ENCODE results near the gene P4HTM.
"Not testable (repeated sequence)": the region's sequence is repeated elsewhere in the genome, so short reads cannot be mapped to it uniquely, and the experiment has no call there.

The P4HTM gene

DNA sequence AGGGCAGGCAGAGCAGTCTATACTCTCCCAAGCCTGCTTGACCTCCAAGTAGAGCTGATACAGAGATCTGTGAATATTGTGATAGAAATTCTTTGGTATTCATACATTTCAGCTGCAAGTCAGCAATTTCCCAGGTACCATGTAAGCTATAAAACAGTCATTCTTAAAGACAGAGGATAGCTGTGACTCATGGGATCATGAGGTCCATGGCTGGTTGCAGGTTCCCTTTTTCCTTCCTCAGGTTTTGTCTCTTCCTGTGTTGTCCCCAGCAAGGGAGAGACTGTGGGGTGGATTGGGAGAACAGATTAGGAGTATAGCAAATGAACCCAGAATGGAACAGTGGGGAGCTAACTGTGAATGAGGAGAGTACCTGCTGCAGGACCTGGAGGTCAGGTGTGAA is 5.4 kb upstream of the P4HTM start:
- no peak for DNase-seq

DNA sequence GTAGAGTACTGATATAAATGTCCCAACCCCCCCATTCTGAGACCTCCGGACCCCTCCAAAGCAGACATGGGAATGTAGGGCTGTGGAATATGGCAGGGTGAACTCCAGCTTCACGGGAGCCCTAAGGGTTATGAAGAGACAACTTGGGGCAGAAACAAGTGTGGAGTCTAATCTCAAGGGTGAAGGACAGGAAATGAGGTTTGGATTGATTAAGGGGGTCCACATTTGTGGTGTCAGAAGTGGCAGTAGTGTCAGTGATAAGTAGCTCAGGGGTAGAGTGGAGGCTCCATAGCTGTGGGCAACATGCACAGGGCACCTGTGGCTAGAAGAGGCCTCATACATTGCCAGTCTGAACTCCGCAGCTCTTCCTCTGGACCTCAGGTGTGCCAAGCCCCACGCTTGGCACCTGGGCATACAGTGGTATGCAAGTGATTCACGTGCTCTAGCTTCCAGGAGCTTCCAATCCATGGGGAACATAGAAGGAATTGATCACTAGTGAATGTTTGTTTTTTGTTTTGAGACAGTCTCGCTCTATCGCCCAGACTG is 4.1 kb upstream of the P4HTM start:
- DNase-seq, result no peak

DNA sequence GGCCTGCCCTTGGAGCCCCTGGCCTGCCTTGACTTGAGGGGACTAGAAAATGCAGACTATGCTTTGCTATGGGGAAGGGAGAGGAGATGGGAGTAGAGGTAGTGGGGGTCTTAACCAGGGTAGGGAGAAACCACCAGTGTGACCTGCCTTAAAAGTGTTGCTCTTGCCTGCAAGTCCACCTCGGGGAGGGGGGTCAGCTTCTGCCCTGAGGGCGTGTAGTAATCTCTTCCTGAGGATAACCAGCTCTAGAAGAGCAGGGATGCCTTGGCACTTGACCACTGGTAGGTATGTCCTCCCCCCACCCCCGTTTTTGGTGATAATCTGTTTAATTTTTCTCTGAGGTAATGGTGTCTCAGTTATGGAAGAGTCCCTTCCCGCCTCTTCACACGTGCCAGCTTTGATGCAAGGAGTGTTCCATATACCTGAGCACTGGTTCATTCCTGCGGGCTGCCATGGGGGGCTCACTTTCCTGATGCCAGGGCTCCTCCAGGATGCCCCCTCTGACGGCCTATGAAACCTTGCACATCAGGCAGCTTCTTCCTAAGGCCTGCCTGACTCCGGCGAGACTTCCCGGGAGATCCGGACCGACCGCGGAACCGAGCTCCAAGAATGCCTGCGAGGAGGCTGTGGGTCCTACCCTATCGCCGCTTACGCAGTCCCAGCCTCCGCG is 780 bp upstream of the P4HTM start:
- no peak for DNase-seq

DNA sequence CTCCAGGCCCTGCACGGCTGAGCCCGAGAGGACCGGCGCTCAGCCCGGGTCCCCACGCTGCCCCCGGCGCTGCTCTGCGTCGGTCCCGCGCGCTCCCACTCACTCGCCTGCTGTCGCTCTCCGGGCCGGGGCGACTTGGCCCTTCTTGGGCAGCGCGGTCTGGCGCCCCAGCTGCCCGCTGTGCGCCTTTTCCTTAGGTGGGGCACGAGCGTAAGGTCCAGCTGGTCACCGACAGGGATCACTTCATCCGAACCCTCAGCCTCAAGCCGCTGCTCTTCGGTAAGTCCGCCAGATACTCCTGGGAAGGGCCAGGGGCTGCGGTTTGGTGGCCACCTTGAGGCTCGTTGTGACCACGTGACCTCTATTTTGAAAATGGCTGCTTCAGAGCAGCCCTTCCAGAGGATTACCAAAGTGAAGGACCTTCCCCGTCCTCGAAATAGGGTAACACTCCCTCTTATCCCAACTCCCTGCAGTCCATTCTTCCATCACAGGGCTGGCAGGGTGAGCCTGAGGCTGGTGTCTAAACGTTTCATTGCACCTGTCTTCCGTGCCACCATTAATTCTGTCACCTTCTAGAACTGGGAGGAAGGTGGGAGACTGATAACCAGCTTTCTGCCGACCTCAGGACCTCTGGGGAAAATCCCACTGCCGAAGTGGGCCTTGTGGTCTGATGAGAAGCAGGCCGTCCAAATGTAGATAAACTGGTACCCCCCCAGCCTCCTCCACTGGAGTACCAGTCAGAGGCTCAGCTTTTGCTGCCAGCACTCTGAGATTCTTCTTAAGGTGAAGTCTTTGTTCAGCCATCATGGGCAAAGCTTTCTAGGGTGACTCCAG is 812 bp downstream of the P4HTM start:
- no peak for DNase-seq

DNA sequence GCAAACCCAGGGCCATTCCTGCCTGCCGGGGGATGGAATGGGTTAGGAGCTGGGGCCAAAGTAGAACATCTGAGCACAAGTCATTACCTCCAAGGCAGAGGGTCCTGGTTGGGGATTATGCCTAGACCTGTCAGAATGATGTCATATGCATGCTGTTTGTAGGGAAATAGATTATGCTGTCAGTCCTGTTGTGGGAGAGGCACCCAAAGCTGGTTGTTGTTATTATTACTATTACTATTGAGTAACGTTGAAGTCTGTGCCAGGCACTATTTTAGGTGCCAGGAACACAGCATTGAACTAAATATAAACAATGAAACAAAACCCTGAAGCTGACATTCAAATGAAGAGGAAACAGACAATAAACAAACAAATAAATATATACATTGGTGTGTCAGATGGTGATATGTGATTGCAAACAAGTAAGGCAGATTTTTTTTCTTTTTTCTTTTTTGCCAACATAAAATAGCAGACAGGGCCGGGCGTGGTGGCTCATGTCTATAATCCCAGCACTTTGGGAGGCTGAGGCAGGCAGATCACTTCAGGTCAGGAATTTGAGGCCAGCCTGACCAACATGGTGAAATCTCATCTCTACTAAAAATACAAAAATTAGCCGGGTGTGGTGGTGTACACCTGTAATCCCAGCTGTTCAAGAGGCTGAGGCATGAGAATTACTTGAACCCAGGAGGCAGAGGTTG is 2.0 kb downstream of the P4HTM start:
- no peak for DNase-seq

DNA sequence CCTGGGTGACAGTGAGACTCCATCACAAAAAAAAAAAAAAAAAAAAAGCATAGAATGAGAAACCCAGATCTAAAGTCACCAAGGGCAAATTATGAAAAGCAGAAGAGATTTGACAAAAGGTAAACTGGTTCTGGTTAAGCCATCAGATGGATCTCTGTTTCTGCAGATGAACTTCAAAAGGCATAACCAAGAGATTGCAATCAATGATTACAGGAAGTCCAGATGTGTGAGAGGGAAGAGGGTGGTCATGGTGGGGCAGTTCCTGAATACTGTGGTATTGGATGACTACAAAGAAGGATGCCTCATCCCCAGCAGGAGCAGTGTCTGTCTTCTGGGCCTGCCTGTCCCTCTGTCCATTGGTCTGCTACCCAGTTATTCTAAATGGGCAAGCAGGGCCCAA is 3.8 kb downstream of the P4HTM start:
- DNase-seq, result no peak

DNA sequence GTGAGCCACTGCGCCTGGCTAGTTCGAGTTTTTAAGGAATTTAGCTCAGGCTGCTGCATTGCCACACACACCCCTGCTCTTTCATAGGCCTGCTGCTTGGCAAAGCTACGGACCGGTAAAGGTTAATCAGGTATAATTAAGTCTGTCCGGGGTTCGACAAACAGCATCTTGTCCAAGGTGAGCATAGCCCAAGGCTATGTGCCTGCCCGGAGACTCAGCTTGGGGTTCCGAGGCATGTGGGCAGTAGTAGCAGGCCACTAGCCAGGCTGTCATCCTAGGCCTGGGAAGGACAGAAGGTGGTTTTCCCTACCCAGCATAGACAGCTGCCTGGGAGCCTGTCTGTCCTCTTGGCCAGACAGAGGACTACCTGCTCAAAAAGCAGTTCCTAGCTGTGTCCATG is 6.6 kb downstream of the P4HTM start:
- no peak for DNase-seq

DNA sequence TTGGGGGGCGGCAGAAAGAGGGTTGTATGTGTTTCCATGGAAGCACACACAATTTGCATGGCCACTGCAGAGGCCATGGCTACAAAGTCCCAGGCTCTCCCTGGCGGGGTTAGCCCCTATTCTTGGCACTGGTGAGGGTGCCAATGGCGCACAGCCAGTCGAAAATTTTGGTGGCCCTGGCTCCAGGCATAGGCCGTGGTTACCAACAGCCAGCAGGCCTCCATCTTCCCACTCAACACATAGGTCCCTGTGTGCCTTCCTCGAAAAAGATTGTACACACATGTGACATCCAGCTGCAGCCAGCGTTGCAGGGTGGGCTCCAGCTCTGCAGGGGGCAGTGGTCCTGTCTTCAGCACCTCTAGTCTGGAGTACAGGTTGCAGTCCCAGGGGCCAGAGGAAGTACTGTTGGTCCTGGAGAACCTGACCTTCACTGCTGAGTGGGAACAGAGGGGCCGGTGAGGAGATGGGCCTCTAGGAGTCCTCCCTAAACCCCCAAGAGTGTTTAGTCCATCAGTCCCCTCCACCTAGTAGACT is 7.1 kb downstream of the P4HTM start:
- DNase-seq, result no peak

DNA sequence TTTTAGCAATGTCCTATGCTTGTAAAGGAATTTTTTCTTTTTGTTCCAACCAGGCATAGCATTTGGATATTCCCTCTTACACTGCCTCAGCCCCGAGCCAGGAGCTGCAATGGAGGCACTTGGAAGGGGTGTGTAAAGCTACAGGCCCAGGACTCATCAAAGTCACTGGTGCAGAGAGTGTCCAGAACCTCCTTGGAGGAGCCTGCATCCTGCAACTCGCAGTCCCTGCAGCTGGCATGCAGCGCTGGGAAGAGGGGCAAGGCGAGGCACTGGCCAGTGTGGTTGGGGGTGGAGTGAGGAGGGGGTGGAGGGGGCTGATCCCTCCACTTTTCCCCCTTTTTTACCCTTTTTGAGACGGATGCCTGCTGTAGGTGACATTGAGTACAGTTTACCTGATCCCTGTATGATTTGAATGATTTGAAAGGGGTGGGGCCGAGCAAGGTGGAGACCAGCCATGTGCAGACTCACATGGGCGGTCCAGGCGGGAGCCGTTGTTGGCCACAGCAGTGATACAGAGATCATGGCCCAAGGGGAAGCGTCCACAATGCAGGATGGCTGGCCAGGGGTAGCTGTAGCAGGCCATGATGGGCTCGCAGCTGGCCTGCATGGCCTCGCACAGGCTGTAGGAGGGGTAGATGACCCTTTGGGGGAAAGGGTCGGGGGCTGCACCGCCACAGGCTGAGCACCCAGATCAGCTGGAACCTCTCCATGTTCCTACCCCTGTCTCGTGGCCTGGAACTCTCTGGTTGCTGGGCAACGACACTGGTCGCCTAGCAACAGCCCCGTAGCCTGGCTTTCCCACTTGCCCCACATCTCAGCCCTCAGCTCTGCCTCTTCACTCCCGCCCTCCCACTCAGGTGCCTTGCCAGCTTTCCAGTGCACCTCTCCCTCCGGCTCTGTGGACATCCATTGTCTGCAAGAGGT is 7.9 kb downstream of the P4HTM start:
- no peak for DNase-seq

DNA sequence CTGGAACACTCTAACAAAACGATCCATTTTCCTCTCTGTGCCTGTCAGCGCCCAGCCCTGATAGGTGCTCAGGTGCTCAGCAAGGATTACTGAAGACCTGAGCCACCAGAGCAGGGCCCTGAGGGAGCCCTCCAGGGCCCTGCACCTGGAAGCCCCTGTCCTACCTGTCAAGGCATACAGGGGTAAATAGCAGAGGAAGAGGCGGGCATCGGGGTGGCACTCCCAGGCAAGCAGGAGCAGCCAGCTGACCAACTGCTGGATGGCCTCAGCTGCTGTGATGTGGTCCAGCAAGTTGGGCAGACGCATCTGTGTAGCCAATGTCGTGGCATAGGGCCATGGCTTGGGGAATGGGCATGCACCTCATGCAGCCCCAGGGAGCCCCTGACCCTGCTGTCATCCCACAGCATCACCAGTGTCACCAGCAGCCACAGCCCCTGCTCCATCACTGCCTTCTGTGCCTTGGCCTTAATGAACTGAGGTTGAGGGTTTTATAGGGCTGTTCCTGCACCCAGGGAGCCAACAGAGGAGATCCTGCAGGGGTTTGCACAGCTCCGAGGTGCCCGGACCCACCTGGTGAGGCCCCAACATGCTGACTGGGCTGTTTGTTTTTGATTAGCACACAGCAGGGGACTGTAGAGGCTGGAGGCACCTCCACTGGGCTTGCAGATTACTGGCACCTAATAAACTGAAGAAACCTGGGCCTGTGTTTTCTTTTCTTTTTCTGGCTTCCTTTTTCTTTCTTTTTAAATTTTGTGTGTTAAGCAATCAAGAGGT is 9.2 kb downstream of the P4HTM start:
- DNase-seq, result no peak

DNA sequence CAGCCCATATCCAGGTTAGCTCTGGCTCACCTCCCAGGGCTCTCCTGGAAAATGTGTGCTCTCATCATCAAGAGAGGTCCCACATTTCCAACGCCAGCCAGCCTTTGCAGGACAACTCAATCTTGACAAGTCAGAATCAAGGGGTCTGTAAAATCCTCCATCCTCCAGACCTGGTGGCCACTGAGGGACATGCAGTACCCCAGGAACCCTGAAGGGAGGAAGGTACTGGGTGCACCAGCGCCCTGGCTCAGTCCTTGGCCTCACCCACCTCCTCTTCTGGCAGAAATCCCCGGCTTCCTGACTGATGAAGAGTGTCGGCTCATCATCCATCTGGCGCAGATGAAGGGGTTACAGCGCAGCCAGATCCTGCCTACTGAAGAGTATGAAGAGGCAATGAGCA is 11.1 kb downstream of the P4HTM start:
- no peak for DNase-seq

DNA sequence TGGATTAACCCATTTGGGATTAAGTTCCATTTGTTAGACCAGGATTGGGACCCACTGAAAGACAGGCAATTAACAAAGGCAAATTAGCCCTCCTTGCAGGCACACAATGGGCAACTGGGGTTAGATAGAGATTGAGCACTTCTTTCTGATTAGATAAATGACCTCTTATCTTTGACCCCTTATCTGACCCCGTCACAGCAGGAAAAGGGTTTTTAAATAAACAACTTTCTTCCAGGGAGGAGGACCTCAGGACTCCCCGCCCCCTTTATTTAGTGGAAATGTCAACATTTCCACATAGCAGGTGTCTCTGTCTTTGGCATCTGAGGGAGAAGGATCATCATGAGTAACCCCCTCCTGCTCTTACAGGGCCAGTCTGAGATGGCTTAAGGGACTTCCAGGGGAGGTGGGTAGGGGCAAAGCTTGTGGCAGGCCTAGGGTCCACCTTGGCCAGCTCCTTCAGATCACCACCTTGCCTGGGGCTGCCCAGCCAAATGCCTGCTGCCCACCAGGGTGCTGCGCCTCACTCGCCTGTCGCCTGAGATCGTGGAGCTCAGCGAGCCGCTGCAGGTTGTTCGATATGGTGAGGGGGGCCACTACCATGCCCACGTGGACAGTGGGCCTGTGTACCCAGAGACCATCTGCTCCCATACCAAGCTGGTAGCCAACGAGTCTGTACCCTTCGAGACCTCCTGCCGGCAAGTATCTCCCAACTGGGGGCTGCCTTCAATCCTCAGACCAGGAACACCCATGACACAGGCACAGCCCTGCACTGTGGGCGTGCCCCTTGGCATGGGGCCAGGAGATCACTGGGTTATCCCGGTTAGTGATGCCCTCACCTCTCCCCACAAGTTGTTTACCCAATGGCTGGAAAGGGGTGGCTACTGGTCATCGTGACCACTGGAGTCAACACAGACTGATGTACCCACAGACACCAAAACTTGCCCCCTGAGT is 14.6 kb downstream of the P4HTM start:
- DNase-seq, result no peak

DNA sequence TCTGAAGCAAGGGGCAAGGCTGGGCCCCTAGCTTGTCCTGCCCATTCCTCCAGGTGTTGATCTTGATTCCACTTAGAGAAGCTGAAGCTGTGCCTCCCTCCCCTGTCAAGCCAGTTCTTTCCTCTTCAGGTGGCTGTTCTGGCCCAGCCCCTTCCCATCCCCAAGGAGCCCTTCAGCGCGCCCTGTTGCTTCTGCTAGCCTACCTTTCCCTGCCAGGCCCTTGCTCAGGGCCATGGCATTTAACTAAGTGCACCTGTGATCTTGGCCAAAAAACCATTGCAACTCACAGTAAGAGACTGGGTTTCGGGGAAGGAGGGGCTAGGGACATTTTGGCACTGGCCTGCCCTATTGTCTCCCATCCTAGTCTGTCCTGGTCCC is 15.3 kb downstream of the P4HTM start:
- no peak for DNase-seq

DNA sequence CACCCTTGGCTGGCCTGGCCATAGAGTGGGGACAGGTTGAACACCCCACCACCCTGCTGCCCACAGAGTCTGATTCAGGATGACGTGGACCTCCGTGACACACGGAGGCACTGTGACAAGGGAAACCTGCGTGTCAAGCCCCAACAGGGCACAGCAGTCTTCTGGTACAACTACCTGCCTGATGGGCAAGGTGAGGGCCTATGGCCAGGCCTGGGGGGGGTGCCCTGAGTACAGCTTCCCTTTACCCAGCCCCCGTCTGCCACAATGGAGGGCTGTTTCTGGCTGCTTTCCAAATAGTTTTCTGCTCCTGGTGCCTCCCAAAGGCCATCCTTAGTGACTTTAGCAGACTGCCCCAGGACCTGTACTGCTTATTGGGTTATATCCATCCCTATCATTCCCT is 16.0 kb downstream of the P4HTM start:
- DNase-seq, result no peak

DNA sequence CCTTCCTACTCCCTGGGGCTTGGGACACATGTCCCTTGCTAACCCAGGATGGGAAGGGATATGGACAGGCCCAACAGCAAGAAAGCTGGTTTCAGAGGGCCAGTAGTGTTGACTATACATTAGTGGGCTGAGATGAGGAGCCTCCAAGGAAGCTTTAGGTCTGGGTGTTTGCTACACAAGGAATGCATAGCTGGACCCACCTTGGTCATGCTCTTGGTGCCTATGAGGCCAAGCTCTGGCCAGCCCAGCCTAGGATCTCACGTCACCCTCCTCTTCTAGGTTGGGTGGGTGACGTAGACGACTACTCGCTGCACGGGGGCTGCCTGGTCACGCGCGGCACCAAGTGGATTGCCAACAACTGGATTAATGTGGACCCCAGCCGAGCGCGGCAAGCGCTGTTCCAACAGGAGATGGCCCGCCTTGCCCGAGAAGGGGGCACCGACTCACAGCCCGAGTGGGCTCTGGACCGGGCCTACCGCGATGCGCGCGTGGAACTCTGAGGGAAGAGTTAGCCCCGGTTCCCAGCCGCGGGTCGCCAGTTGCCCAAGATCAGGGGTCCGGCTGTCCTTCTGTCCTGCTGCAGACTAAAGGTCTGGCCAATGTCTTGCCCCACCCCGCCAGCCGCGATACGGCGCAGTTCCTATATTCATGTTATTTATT is 16.5 kb downstream of the P4HTM start:
- no peak for DNase-seq

DNA sequence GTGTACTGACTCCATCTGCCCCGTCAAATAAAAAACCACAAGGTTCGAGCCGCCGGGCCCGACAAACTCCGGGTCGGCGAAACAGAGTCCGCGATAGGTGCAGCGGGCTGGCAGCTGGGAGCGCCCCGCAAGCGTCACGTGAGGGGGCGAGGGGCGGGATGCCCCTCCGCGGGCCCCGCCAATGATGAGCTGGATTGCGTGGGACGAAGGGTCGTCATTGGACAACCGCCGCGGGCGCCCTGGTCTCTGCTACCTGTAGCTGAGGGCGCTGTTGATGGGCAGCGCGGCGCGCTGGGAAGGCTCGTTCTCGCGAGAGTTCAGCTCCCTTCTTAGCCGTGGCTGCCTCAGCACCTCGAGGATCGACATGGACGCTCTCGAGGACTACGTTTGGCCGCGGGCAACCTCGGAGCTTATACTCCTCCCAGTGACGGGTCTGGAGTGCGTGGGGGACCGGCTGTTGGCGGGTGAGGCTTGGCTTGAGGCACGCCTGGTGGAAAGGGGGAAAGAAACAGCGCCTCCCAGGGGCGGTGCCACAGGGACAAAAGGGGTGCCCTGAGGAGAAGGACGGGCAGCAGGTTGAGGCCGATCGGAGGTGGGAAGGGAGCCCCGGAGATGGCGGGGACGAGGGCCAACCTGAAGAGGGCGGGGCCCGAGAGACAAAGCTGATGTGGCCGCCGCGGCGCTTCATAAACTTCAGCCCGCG is 17.2 kb downstream of the P4HTM start, which contains the start of gene WDR6:
Gene WDR6 (plus strand): TSS at position 324 of the 703 bp plus-strand sequence. CDS start 41 bp downstream, at position 365.
- peak; percentile 96 for DNase-seq

DNA sequence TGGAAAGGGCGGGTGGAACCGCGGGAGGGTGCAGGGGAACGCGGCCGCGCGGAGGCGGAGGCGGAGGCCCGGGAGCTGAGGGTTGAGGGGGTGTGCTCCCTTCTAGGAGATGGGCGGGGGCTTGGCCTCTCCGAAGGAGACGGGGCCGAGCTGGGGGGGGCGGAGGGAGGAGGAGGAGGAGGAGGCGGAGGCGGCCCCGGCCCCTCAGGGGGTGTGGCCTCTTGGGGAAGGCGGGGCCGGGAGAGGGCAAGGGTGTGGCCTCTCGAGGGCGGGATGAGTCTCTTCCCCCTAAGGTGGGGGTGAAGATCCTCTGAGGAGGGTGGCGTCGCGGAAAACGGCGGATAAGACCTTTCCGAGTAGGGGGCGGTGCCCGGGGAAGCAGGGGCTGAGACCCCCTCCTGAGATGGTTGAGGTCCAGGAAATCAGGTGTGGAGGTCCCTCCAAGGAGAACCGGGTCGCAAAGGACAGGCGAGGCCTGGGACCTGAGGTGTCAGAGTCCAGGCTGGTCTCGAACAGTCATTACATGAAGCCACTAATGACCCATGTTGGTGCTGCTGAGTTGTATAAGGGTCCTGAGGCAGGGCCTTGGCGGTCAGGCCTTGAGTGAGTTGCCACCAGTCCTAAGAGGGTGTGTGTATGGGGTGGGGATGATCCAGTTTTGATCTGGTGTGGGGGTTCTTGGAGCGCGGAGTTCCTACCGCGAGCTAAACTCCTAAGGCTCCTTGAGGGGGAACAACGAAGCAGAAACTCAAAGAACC is 17.9 kb downstream of the P4HTM start:
- peak; percentile 81 for DNase-seq

DNA sequence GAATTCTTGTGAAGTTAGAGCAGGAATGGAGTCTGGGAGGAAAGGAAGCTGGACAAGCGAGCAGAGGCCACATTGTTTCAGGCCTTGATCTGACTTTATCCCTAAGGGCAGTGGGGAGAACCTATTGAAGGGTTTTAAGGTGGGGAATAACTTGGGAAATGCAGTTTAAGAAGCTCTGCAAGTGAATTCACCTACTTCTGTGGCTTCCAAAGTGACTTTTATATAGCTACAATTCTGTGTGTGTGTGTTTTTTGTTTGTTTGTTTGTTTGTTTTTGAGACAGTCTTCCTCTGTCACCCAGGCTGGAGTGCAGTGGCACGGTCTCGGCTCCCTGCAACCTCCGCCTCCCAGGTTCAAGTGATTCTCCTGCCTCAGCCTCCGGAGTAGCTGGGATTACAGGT is 18.6 kb downstream of the P4HTM start:
- not testable (repeated sequence) for DNase-seq

All from activated CD4-positive, alpha-beta T cell treated with anti-CD3 and anti-CD28 coated beads for 1 hour (primary cell).